Measurements from ENCODE around the gene MTHFD1L. TPM values are rescaled to one million over a fixed set of nuclear protein-coding genes. Genes with fewer than 3 reads are reported as not detected.

The MTHFD1L gene
- total RNA-seq, 8 experiments from 2014 or later: 23.0 to 82.3 (median 37.5) TPM

GRCh38 chr6:150874179-150874578, 8.7 kb downstream of the MTHFD1L start:
- 78 to 95% (median 88%) methylated on average over 3 to 6 of the region's 6 CpGs; no CpG with 5 or more reads in 4 of the 10 experiments for WGBS, 10 experiments
- H3K4me3 ChIP-seq: no peak overlapping the region
- in situ Hi-C loops (cut with MboI; ENCODE audit: low pct_unique_long_range_greater_than_20kb in 2 of 9, low sequenced_read_pairs in 9 of 9, unreplicated experiment in 9 of 9): no loop called here
- no peaks in the 10 kb centered on the region for H3K4me1 ChIP-seq (replicated peaks in 1 of 2)
- H3K27ac ChIP-seq: no peak overlapping the region
- peak in 3 of 8 experiments; percentile 4 to 14 (median 10) for ATAC-seq (replicated peaks in 6 of 8)

- Histone ChIP-seq H3K27ac (no peak overlapping the region), H3K4me1 (replicated peaks in 1 of 2) (no peaks in the 10 kb centered on the region), H3K4me3 (no peak overlapping the region)
- no peak for ATAC-seq (replicated peaks in 6 of 8)
- in situ Hi-C loops (cut with MboI; ENCODE audit: low pct_unique_long_range_greater_than_20kb in 2 of 9, low sequenced_read_pairs in 9 of 9, unreplicated experiment in 9 of 9): loop anchor here in 3 of 9 experiments (25.0 kb wide), 1 partner anchor 461 kb away; no protein-coding TSS in a partner anchor
- 65 to 100% (median 91%) methylated on average over 2 to 6 of the region's 6 CpGs; no CpG with 5 or more reads in 1 of the 10 experiments for WGBS, 10 experiments
Observed at GRCh38 chr6:150875841-150876240, 10.3 kb downstream of the MTHFD1L start.

- in situ Hi-C loops (cut with MboI; ENCODE audit: low pct_unique_long_range_greater_than_20kb in 2 of 9, low sequenced_read_pairs in 9 of 9, unreplicated experiment in 9 of 9): loop anchor here in 3 of 9 experiments (25.0 kb wide), 1 partner anchor 461 kb away; no protein-coding TSS in a partner anchor
- WGBS, 10 experiments: 83 to 100% (median 94%) methylated on average over 1 to 5 of the region's 5 CpGs; no CpG with 5 or more reads in 3 of the 10 experiments
- peak in 2 of 8 experiments; percentile 5 to 53 for ATAC-seq (replicated peaks in 6 of 8)
- no peak overlapping the region for H3K27ac ChIP-seq
- H3K4me1 ChIP-seq (replicated peaks in 1 of 2): no peaks in the 10 kb centered on the region
- H3K4me3 ChIP-seq: no peak overlapping the region
Observed at GRCh38 chr6:150876598-150876997, 11.1 kb downstream of the MTHFD1L start.

GRCh38 chr6:150877928-150878327, 12.4 kb downstream of the MTHFD1L start:
- no peak for ATAC-seq (replicated peaks in 6 of 8)
- 80 to 100% (median 95%) methylated on average over 1 to 7 of the region's 8 CpGs; no CpG with 5 or more reads in 2 of the 10 experiments for WGBS, 10 experiments
- no peak overlapping the region for H3K27ac ChIP-seq
- in situ Hi-C loops (cut with MboI; ENCODE audit: low pct_unique_long_range_greater_than_20kb in 2 of 9, low sequenced_read_pairs in 9 of 9, unreplicated experiment in 9 of 9): loop anchor here in 3 of 9 experiments (25.0 kb wide), 1 partner anchor 459 kb away; no protein-coding TSS in a partner anchor
- H3K4me3 ChIP-seq: no peak overlapping the region
- H3K4me1 ChIP-seq (replicated peaks in 1 of 2): peaks cover 3 to 9% of the 10 kb centered on the region in 2 donors

- no peak overlapping the region for H3K27ac ChIP-seq
- H3K4me1 ChIP-seq (replicated peaks in 1 of 2): peaks cover 3 to 9% of the 10 kb centered on the region in 2 donors
- in situ Hi-C loops (cut with MboI; ENCODE audit: low pct_unique_long_range_greater_than_20kb in 2 of 9, low sequenced_read_pairs in 9 of 9, unreplicated experiment in 9 of 9): loop anchor here in 3 of 9 experiments (25.0 kb wide), 1 partner anchor 459 kb away; no protein-coding TSS in a partner anchor
- H3K4me3 ChIP-seq: no peak overlapping the region
- WGBS, 10 experiments: 50 to 100% (median 72%) methylated on average over 2 to 7 of the region's 9 CpGs; no CpG with 5 or more reads in 1 of the 10 experiments
- ATAC-seq (replicated peaks in 6 of 8): peak in 1 of 8 experiments; percentile 20
Observed at GRCh38 chr6:150878347-150879213, 13.1 kb downstream of the MTHFD1L start.

GRCh38 chr6:150880336-150880735, 14.8 kb downstream of the MTHFD1L start:
- in situ Hi-C loops (cut with MboI; ENCODE audit: low pct_unique_long_range_greater_than_20kb in 2 of 9, low sequenced_read_pairs in 9 of 9, unreplicated experiment in 9 of 9): loop anchor here in 3 of 9 experiments (25.0 kb wide), 1 partner anchor 457 kb away; no protein-coding TSS in a partner anchor
- H3K4me3 ChIP-seq: no peak overlapping the region
- 90 to 100% (median 96%) methylated on average over 1 to 3 of the region's 3 CpGs; no CpG with 5 or more reads in 5 of the 10 experiments for WGBS, 10 experiments
- ATAC-seq (replicated peaks in 6 of 8): no peak
- H3K4me1 ChIP-seq (replicated peaks in 1 of 2): peaks cover 3 to 9% of the 10 kb centered on the region in 2 donors
- no peak overlapping the region for H3K27ac ChIP-seq

- WGBS, 10 experiments: 0 to 40% (median 4%) methylated on average over 1 to 3 of the region's 3 CpGs; no CpG with 5 or more reads in 3 of the 10 experiments
- Histone ChIP-seq H3K4me1 (replicated peaks in 1 of 2) (peaks cover 3 to 9% of the 10 kb centered on the region in 2 donors), H3K27ac (peak overlapping the region in 1 of 2 donors; percentile 40), H3K4me3 (no peak overlapping the region)
- peak; percentile 85 to 97 (median 94) for ATAC-seq (replicated peaks in 6 of 8)
- in situ Hi-C loops (cut with MboI; ENCODE audit: low pct_unique_long_range_greater_than_20kb in 2 of 9, low sequenced_read_pairs in 9 of 9, unreplicated experiment in 9 of 9): loop anchor here in 3 of 9 experiments (25.0 kb wide), 1 partner anchor 455 kb away; no protein-coding TSS in a partner anchor
Observed at GRCh38 chr6:150881911-150882481, 16.5 kb downstream of the MTHFD1L start.

GRCh38 chr6:150883521-150883920, 18.0 kb downstream of the MTHFD1L start:
- Histone ChIP-seq H3K4me3 (no peak overlapping the region), H3K27ac (no peak overlapping the region), H3K4me1 (replicated peaks in 1 of 2) (peaks cover 3 to 9% of the 10 kb centered on the region in 2 donors)
- in situ Hi-C loops (cut with MboI; ENCODE audit: low pct_unique_long_range_greater_than_20kb in 2 of 9, low sequenced_read_pairs in 9 of 9, unreplicated experiment in 9 of 9): loop anchor here in 3 of 9 experiments (25.0 kb wide), 1 partner anchor 454 kb away; no protein-coding TSS in a partner anchor
- ATAC-seq (replicated peaks in 6 of 8): no peak
- 38 to 100% (median 94%) methylated on average over 1 to 3 of the region's 3 CpGs; no CpG with 5 or more reads in 4 of the 10 experiments for WGBS, 10 experiments

GRCh38 chr6:150886155-150886554, 20.7 kb downstream of the MTHFD1L start:
- WGBS, 10 experiments: 82 to 100% (median 96%) methylated on average over 1 to 7 of the region's 7 CpGs
- peaks cover 3 to 9% of the 10 kb centered on the region in 2 donors for H3K4me1 ChIP-seq (replicated peaks in 1 of 2)
- no peak overlapping the region for H3K27ac ChIP-seq
- H3K4me3 ChIP-seq: no peak overlapping the region
- ATAC-seq (replicated peaks in 6 of 8): no peak
- in situ Hi-C loops (cut with MboI; ENCODE audit: low pct_unique_long_range_greater_than_20kb in 2 of 9, low sequenced_read_pairs in 9 of 9, unreplicated experiment in 9 of 9): loop anchor here in 3 of 9 experiments (25.0 kb wide), 1 partner anchor 451 kb away; no protein-coding TSS in a partner anchor

GRCh38 chr6:150887978-150888563, 22.6 kb downstream of the MTHFD1L start:
- no peak overlapping the region for H3K27ac ChIP-seq
- no peak for ATAC-seq (replicated peaks in 6 of 8)
- WGBS, 10 experiments: 45 to 100% (median 93%) methylated on average over 2 to 3 of the region's 3 CpGs; no CpG with 5 or more reads in 1 of the 10 experiments
- H3K4me1 ChIP-seq (replicated peaks in 1 of 2): no peaks in the 10 kb centered on the region
- no peak overlapping the region for H3K4me3 ChIP-seq
- in situ Hi-C loops (cut with MboI; ENCODE audit: low pct_unique_long_range_greater_than_20kb in 2 of 9, low sequenced_read_pairs in 9 of 9, unreplicated experiment in 9 of 9): loop anchor here in 3 of 9 experiments (25.0 kb wide), 1 partner anchor 449 kb away; no protein-coding TSS in a partner anchor

GRCh38 chr6:150890346-150890745, 24.8 kb downstream of the MTHFD1L start:
- Histone ChIP-seq H3K4me3 (no peak overlapping the region), H3K27ac (no peak overlapping the region), H3K4me1 (replicated peaks in 1 of 2) (peaks cover 0 to 3% of the 10 kb centered on the region in 2 donors)
- in situ Hi-C loops (cut with MboI; ENCODE audit: low pct_unique_long_range_greater_than_20kb in 2 of 9, low sequenced_read_pairs in 9 of 9, unreplicated experiment in 9 of 9): loop anchor here in 4 of 9 experiments (10.0 to 25.0 kb wide), 2 partner anchors 434 to 447 kb away; no protein-coding TSS in a partner anchor
- ATAC-seq (replicated peaks in 6 of 8): no peak
- 88 to 100% (median 94%) methylated on average over 1 to 12 of the region's 13 CpGs; no CpG with 5 or more reads in 1 of the 10 experiments for WGBS, 10 experiments

GRCh38 chr6:150891888-150892485, 26.5 kb downstream of the MTHFD1L start:
- peak; percentile 11 to 80 (median 68) for ATAC-seq (replicated peaks in 6 of 8)
- in situ Hi-C loops (cut with MboI; ENCODE audit: low pct_unique_long_range_greater_than_20kb in 2 of 9, low sequenced_read_pairs in 9 of 9, unreplicated experiment in 9 of 9): loop anchor here in 4 of 9 experiments (10.0 to 25.0 kb wide), 2 partner anchors 433 to 445 kb away; no protein-coding TSS in a partner anchor
- Histone ChIP-seq H3K27ac (no peak overlapping the region), H3K4me1 (replicated peaks in 1 of 2) (peaks cover 0 to 3% of the 10 kb centered on the region in 2 donors), H3K4me3 (no peak overlapping the region)
- WGBS, 10 experiments: 0 to 43% (median 22%) methylated on average over 1 to 7 of the region's 7 CpGs; no CpG with 5 or more reads in 1 of the 10 experiments
